Heart left ventricle (tissue), 16 donors: ENCODE measurements around the gene IPO4. TPM values are rescaled to one million over a fixed set of nuclear protein-coding genes. Genes with fewer than 3 reads are reported as not detected.

ENCODE experiments used
- ATAC-seq, 4 donors: fragments of 200-7000 bp; cut with Tn5 transposase; one replicate each; pipeline ENCODE4 v1.9.1; 2020 to 2022; ENCODE audit warnings: moderate library complexity in 4 of 4, mild to moderate bottlenecking in 3 of 4, moderate number of reproducible peaks in 1 of 4
- DNase-seq, 5 donors: peaks; one replicate each; pipeline ENCODE4 v3.0.0-alpha.2; 2020
- H3K27ac ChIP-seq, 12 donors: fragments of 200-600 bp; sonication (generic) in 4 of 12; one replicate each; pipeline versions ENCODE4 v1.5.0 to v1.8.0; 2016 to 2022; ENCODE audit warnings: mild to moderate bottlenecking in 2 of 12
- H3K27me3 ChIP-seq, 9 donors: fragments of 200-600 bp; sonication (generic) in 2 of 9; one replicate each; pipeline versions ENCODE4 v1.5.1 to v1.8.0; 2016 to 2022; ENCODE audit warnings: mild to moderate bottlenecking in 3 of 9
- H3K36me3 ChIP-seq, 9 donors: fragments of 200-600 bp; sonication (generic) in 2 of 9; one replicate each; pipeline versions ENCODE4 v1.5.0 to v1.8.0; 2018 to 2022; ENCODE audit warnings: mild to moderate bottlenecking in 2 of 9
- H3K4me1 ChIP-seq, 12 donors: fragments of 200-600 bp; sonication (generic) in 4 of 12; one replicate each; pipeline versions ENCODE4 v1.5.0 to v1.8.0; 2016 to 2022; ENCODE audit warnings: mild to moderate bottlenecking in 3 of 12
- H3K4me3 ChIP-seq, 12 donors: fragments of 200-600 bp; sonication (generic) in 4 of 12; one replicate each; pipeline versions ENCODE4 v1.5.0 to v1.8.0; 2017 to 2022; ENCODE audit warnings: mild to moderate bottlenecking in 9 of 12, moderate library complexity in 4 of 12
- H3K9me3 ChIP-seq, 12 donors: fragments of 200-600 bp; sonication (generic) in 4 of 12; one replicate each; pipeline versions ENCODE4 v1.5.0 to v1.8.0; 2016 to 2022; ENCODE audit warnings: mild to moderate bottlenecking in 1 of 12
- POLR2A ChIP-seq, 2 donors: fragments of 450-650 bp; IDR thresholded peaks; one replicate each; pipeline ENCODE4 v1.6.1; 2017; ENCODE audit warnings: antibody characterized with exemption in 2 of 2, mild to moderate bottlenecking in 2 of 2, moderate library complexity in 2 of 2
- WGBS, 4 donors: extraction: QIAGEN DNeasy Blood & Tissue Kit in 2 of 4; methylation state at CpG; one replicate each; pipeline versions ENCODE4 v1.1.5 to v1.1.7; 2013 to 2018; 5-methylcytosine and 5-hydroxymethylcytosine counted together
- intact Hi-C, 10 donors: fragments of 100-400 bp; cut with DNase I; formaldehyde crosslinking; loops; one replicate each; pipeline versions ENCODE4 v1.11.1 to v1.14.2; 2022
- polyA plus RNA-seq, 2 donors: library from polyadenylated mRNA; stranded (reverse); fragments of 200-250 nt; gene quantifications; one replicate each; pipeline ENCODE4 v1.2.3, GENCODE V29; 2013
- total RNA-seq, 9 donors: library from RNA; depleted of rRNA in 2 of 9; stranded (reverse); fragments of >200 nt in 2 of 9; fragmentation: NEBNext Ultra II Directional in 3 of 9; extraction: Animal tissue kit (Norgen Biotek cat#: 25700) in 3 of 9; gene quantifications; one replicate each; pipeline versions ENCODE4 v1.1.0 to v1.2.4, GENCODE V29; 2016 to 2023
- TF ChIP-seq, protein P1 (sequence below), 12 donors: fragments of 200-600 bp; sonication (generic) in 4 of 12; IDR thresholded peaks; one replicate each; pipeline versions ENCODE4 v1.5.0 to v1.8.0; 2018 to 2022; ENCODE audit warnings: antibody characterized with exemption in 12 of 12, mild to moderate bottlenecking in 5 of 12
- donor health status: ischemic (EF 13 %, LVEDD 7.1; RV severe dilation, severe dysfunction).
- donor health status: healthy with polysubstance abuse.
- donor health status: DM: no; HTN: yes; CAD: no.
- donor health status: DM: no; HTN: no; CAD: no.
- donor health status: ischemic (EF 25% LVEDD 6.9; RV normal size, moderate dysfunction).
- donor health status: ischemic (EF 25% LVEDD 5.7; RV mildly dilated, moderate dysfunction).
- donor health status: healthy.
- donor health status: DM: yes; HTN: yes; CAD: no.
- donor health status: ischemic (EF 35%, LVEDD 5.7; RV mildly dilated, moderate dysfunction).
- donor health status: nonischemic (EF 11% LVEDD 7.7; RV severe dilation, severe dysfunction).
- donor health status: DM: yes; HTN: yes; CAD: no.
- donor health status: PGD.
- donor health status: ischemic (EF 29% LVEDD 5.4; RV normal size, mild dysfunction).
- donor health status: nonischemic (EF 23%, LVEDD 6.1; RV moderate dilation, normal function).

IPO4 gene
- total and polyA plus RNA-seq, 11 donors: 1.8 to 40.0 (median 17.2) TPM

DNA sequence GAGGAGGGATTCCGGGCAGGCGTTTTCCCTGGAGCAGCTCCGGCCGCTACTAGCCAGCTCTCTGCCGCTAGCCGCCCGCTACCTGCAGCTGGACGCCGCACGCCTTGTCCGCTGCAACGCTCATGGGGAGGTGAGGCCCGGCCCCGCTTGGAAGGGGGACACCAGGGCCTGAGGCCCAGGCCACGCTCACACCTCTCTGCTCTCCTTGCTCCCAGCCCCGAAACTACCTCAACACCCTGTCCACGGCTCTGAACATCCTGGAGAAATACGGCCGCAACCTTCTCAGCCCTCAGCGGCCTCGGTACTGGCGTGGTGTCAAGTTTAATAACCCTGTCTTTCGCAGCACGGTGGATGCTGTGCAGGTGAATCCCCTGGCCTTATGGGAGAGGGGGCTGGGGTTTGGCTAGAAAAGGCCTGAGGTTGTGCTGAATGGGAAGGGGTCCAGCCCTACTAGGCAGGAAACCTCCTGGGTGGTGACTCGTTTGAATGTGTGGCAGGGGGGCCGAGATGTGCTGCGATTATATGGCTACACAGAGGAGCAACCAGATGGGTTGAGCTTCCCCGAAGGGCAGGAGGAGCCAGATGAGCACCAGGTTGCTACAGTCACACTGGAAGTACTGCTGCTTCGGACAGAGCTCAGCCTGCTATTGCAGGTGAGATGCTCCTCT is 40.7 kb downstream of the IPO4 start:
- Histone ChIP-seq H3K27ac (peak overlapping the region; percentile 39 to 97 (median 94)), H3K4me3 (peak overlapping the region; percentile 57 to 94 (median 84)), H3K27me3 (no peaks in the 10 kb centered on the region), H3K9me3 (no peaks in the 10 kb centered on the region), H3K36me3 (peaks cover 0 to 66% (median 53%) of the 10 kb centered on the region in 9 donors), H3K4me1 (peaks cover 6 to 45% (median 22%) of the 10 kb centered on the region in 12 donors)
- DNase-seq (no peak), ATAC-seq (peak in 1 of 4 donors; percentile 0)
- intact Hi-C loops: loop anchor here in 2 of 10 donors (1.0 to 5.0 kb wide), 2 partner anchors 13 to 36 kb away; partner anchors contain the start of genes DCAF11 (in 1 of the 2), IRF9 (in 1 of the 2) and NRL (in 1 of the 2)
- WGBS, 4 donors: 5 to 11% (median 6%) methylated on average over 19 to 29 of the region's 29 CpGs
- TF ChIP-seq, protein P1, sequence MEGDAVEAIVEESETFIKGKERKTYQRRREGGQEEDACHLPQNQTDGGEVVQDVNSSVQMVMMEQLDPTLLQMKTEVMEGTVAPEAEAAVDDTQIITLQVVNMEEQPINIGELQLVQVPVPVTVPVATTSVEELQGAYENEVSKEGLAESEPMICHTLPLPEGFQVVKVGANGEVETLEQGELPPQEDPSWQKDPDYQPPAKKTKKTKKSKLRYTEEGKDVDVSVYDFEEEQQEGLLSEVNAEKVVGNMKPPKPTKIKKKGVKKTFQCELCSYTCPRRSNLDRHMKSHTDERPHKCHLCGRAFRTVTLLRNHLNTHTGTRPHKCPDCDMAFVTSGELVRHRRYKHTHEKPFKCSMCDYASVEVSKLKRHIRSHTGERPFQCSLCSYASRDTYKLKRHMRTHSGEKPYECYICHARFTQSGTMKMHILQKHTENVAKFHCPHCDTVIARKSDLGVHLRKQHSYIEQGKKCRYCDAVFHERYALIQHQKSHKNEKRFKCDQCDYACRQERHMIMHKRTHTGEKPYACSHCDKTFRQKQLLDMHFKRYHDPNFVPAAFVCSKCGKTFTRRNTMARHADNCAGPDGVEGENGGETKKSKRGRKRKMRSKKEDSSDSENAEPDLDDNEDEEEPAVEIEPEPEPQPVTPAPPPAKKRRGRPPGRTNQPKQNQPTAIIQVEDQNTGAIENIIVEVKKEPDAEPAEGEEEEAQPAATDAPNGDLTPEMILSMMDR (IDR thresholded peaks at IDR 0.05): no peak
- TF ChIP-seq POLR2A (IDR thresholded peaks at IDR 0.05): no peak

DNA sequence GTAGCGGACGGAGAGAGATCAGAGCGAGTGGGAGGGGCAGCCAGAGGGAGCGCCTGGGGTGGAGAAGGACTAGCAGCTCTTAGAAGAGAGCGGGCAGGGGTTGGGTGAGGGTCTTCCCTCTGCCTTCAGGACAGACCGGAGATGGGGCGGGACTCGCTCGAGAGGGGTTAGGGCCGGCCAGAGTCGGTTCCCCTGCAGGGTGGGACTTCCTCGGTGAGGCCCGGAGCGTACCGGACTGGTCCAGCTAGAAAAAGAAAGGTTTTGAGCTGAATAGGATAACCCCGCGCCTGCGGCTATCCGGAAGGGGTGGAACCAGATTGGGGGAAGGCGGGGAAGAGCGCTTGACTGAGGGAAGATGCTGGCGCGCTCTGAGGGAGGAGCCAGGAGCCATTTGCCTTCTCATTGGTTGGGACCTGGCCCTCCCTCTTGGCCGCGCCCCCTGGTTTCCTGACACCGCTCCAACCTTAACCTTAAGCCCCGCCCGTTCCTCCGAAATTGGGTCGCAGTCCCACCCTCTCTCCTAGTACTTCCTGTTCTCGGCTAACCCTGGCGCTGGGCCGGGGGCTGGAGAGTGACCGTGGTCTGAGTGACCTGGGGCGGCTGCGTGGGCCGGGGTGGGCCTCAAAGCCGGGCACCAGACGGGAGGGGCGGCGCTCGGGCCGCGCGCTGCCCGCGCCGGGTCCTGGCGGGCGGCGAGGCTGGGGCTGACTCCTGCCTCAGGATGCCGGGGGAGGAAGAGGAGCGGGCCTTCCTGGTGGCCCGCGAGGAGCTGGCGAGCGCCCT is 41.4 kb downstream of the IPO4 start, which contains the start of gene RNF31:
Gene RNF31 (plus strand): TSS at position 521 of the 783 bp plus-strand sequence. CDS start 201 bp downstream, at position 722.
- WGBS, 4 donors: 0 to 1% (median 0%) methylated on average over 49 to 57 of the region's 57 CpGs
- intact Hi-C loops: loop anchor here in 2 of 10 donors (1.0 to 5.0 kb wide), 3 partner anchors 14 to 35 kb away; partner anchors contain the start of genes DCAF11 (in 2 of the 2), NRL (in 2 of the 2) and IRF9 (in 1 of the 2)
- peak within 1 kb of the TSS; percentile 49 to 97 (median 94) for H3K27ac ChIP-seq
- peaks cover 6 to 51% (median 25%) of the 10 kb centered on the region in 12 donors for H3K4me1 ChIP-seq
- DNase-seq (peak; percentile 98 to 99 (median 99)), ATAC-seq (peak; percentile 93 to 97 (median 95))
- H3K9me3 ChIP-seq: no peaks in the 10 kb centered on the region
- no peaks in the 10 kb centered on the region for H3K27me3 ChIP-seq
- H3K4me3 ChIP-seq: peak within 1 kb of the TSS; percentile 57 to 94 (median 84)
- TF ChIP-seq, protein P1 (IDR thresholded peaks at IDR 0.05): no peak
- peak in 1 of 2 donors; percentile 56 for TF ChIP-seq POLR2A (IDR thresholded peaks at IDR 0.05)
- H3K36me3 ChIP-seq: peaks cover 0 to 63% (median 45%) of the 10 kb centered on the region in 9 donors

DNA sequence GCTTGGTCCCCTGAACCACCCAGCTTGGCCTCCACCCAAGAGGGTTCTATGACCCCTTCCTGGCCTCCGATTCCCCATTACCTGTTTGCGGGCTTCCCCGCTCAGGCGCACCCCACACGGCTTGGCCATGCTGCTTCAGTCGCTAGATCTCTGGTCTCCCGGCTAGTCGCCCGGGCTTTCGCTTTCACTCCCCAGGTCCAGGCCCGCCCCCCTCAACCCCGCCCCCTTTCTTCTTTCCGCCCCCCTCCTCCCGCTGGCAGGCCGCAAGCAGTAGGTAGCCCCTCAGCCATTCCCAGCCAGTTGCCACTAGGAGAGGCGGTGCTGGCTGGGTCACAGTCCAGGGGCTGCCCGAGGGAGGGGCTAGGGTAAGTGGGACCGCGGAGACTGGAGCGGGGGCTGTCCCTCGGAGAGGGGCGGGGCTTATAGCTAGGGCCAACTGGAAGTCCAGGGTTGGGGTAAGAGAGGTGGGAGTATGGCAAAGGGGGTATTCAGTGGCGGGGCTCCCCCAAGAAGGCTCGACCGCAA is 42.1 kb downstream of the IPO4 start, which contains the start of gene PSME2:
Gene PSME2 (minus strand): TSS at position 158 of the 525 bp plus-strand sequence. CDS start 29 bp downstream, at position 129.
- Histone ChIP-seq H3K4me3 (peak within 1 kb of the TSS; percentile 57 to 94 (median 84)), H3K36me3 (peaks cover 0 to 56% (median 39%) of the 10 kb centered on the region in 9 donors), H3K9me3 (no peaks in the 10 kb centered on the region), H3K4me1 (peaks cover 6 to 57% (median 29%) of the 10 kb centered on the region in 12 donors), H3K27ac (peak within 1 kb of the TSS; percentile 49 to 97 (median 94)), H3K27me3 (no peaks in the 10 kb centered on the region)
- 0 to 1% (median 0%) methylated on average over 24 to 25 of the region's 25 CpGs for WGBS, 4 donors
- intact Hi-C loops: loop anchor here in 2 of 10 donors (1.0 to 5.0 kb wide), 2 partner anchors 32 to 34 kb away; partner anchors contain the start of genes DCAF11 (in 2 of the 2) and NRL (in 2 of the 2)
- peak; percentile 95 to 99 (median 96) for DNase-seq
- ATAC-seq: peak; percentile 84 to 91 (median 88)
- peak in 1 of 2 donors; percentile 49 for TF ChIP-seq POLR2A (IDR thresholded peaks at IDR 0.05)
- TF ChIP-seq, protein P1 (IDR thresholded peaks at IDR 0.05): peak in 2 of 12 donors; percentile 5 to 9
